RWPE2 (cell line): ENCODE measurements around the gene ANGPTL3.
"Not testable (repeated sequence)": the region's sequence is repeated elsewhere in the genome, so short reads cannot be mapped to it uniquely, and the experiment has no call there.

ENCODE experiments used
- ATAC-seq: fragments of 200-7000 bp; cut with Tn5 transposase; 3 replicates; pipeline ENCODE4 v1.9.1; 2021; ENCODE audit warnings: low read depth
- DNase-seq: peaks from one replicate; pipeline ENCODE4 v3.0.0-alpha.2; 2020; ENCODE audit warnings: low spot score
- H3K27ac ChIP-seq: fragments of 450-650 bp; 2 replicates; pipeline ENCODE4 v1.5.1; 2017; ENCODE audit warnings: mild to moderate bottlenecking; ENCODE audit not compliant: poor library complexity, severe bottlenecking
- H3K27me3 ChIP-seq: fragments of 250-450 bp; sonication (Bioruptor Pico); 2 replicates; pipeline ENCODE4 v1.5.1; 2021; ENCODE audit warnings: mild to moderate bottlenecking, moderate library complexity; ENCODE audit not compliant: insufficient read depth, poor library complexity, severe bottlenecking
- H3K36me3 ChIP-seq: fragments of 250-450 bp; sonication (Bioruptor Pico); 2 replicates; pipeline ENCODE4 v1.5.1; 2020; ENCODE audit warnings: low read depth, mild to moderate bottlenecking, moderate library complexity
- H3K4me1 ChIP-seq: fragments of 250-450 bp; sonication (Bioruptor Pico); 2 replicates; pipeline ENCODE4 v1.5.1; 2021; ENCODE audit warnings: mild to moderate bottlenecking, moderate library complexity; ENCODE audit not compliant: insufficient read depth, poor library complexity, severe bottlenecking
- H3K4me3 ChIP-seq: fragments of 250-450 bp; sonication (Bioruptor Pico); 2 replicates; pipeline ENCODE4 v1.5.1; 2021; ENCODE audit warnings: mild to moderate bottlenecking, moderate library complexity; ENCODE audit not compliant: severe bottlenecking
- H3K9me3 ChIP-seq: fragments of 250-450 bp; sonication (Bioruptor Pico); 2 replicates; pipeline ENCODE4 v1.5.1; 2021; ENCODE audit warnings: mild to moderate bottlenecking, moderate library complexity; ENCODE audit not compliant: severe bottlenecking
- TF ChIP-seq, protein P1 (sequence below): fragments of 450-650 bp; IDR thresholded peaks from one replicate; pipeline ENCODE4 v1.5.1; 2017; ENCODE audit warnings: mild to moderate bottlenecking, moderate library complexity; ENCODE audit not compliant: poor library complexity, severe bottlenecking

Gene ANGPTL3

GRCh38 chr1:62597281-62597680 is at the start of gene ANGPTL3:
TSS of gene ANGPTL3 (plus strand) at chr1:62597520. CDS start at chr1:62597567, 47 bp downstream.
- ATAC-seq, result no peak
- Histone ChIP-seq H3K27ac (no peak within 1 kb of the TSS), H3K27me3 (no peaks in the 10 kb centered on the region), H3K36me3 (0 out of 2 replicates have a peak, but pooled peaks cover 1% of the 10 kb centered on the region), H3K4me1 (no peaks in the 10 kb centered on the region), H3K9me3 (no peaks in the 10 kb centered on the region), H3K4me3 (no peak within 1 kb of the TSS)
- TF ChIP-seq, protein P1, sequence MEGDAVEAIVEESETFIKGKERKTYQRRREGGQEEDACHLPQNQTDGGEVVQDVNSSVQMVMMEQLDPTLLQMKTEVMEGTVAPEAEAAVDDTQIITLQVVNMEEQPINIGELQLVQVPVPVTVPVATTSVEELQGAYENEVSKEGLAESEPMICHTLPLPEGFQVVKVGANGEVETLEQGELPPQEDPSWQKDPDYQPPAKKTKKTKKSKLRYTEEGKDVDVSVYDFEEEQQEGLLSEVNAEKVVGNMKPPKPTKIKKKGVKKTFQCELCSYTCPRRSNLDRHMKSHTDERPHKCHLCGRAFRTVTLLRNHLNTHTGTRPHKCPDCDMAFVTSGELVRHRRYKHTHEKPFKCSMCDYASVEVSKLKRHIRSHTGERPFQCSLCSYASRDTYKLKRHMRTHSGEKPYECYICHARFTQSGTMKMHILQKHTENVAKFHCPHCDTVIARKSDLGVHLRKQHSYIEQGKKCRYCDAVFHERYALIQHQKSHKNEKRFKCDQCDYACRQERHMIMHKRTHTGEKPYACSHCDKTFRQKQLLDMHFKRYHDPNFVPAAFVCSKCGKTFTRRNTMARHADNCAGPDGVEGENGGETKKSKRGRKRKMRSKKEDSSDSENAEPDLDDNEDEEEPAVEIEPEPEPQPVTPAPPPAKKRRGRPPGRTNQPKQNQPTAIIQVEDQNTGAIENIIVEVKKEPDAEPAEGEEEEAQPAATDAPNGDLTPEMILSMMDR, result no peak
- DNase-seq, result no peak

- H3K4me3 ChIP-seq, result no peak overlapping the region
- TF ChIP-seq, protein P1, result no peak
- no peaks in the 10 kb centered on the region for H3K9me3 ChIP-seq
- no peak for ATAC-seq
- no peaks in the 10 kb centered on the region for H3K4me1 ChIP-seq
- no peak for DNase-seq
- H3K27ac ChIP-seq, result no peak overlapping the region
- H3K36me3 ChIP-seq, result peaks cover 11% of the 10 kb centered on the region; the same call in 1 of the 2 replicates
- no peaks in the 10 kb centered on the region for H3K27me3 ChIP-seq
These were observed 36.0 kb upstream of the ANGPTL3 start for GRCh38 chr1:62561306-62561705.

DNA sequence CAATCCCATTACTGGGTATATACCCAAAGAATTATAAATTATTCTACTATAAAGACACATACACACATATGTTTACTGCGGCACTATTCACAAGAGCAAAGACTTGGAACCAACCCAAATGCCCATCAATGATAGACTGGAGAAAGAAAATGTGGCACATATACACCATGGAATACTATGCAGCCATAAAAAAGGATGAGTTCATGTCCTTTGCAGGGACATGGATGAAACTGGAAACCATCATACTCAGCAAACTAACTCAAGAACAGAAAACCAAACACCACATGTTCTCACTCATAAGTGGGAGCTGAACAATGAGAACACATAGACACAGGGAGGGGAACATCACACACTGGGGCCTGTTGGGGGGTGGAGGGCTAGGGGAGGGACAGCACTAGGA is 30.1 kb upstream of the ANGPTL3 start:
- not testable (repeated sequence) for ATAC-seq

DNA sequence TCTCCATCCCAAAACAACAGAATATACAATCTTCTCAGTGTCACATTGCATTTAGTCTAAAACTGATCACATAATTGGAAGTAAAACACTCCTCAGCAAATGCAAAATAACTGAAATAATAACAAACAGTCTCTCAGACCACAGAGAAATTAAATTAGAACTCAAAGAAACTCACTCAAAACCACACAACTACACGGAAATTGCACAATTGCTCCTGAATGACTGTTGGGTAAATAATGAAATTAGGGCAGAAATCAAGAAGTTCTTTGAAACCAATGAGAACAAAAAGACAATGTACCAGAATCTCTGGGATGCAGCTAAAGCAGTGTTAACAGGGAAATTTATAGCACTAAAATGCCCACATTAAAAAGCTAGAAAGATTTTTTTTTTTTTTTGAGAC is 29.4 kb upstream of the ANGPTL3 start:
- H3K36me3 ChIP-seq, H3K27me3 ChIP-seq, ATAC-seq, DNase-seq, H3K9me3 ChIP-seq, H3K4me3 ChIP-seq, H3K4me1 ChIP-seq, H3K27ac ChIP-seq: not testable (repeated sequence)

More for the DNA sequence above, 30.1 kb upstream of the ANGPTL3 start:
- not testable (repeated sequence) for H3K27ac ChIP-seq, H3K4me1 ChIP-seq, DNase-seq, H3K4me3 ChIP-seq, H3K27me3 ChIP-seq, H3K36me3 ChIP-seq, H3K9me3 ChIP-seq

DNA sequence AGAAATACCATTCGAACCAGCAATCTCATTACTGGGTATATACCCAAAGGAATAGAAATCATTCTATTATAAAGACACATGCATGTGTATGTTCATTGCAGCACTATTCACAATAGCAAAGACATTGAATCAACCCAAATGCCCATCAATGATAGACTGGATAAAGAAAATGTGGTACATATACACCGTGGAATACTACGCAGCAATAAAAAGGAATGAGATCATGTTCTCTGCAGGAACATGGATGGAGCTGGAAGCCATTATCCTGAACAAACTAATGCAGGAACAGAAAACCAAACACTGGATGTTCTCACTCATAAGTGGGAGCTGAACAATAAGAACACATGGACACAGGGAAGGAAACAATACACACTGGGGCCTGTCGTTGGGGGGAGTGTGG is 25.8 kb upstream of the ANGPTL3 start:
- not testable (repeated sequence) for H3K4me1 ChIP-seq, ATAC-seq, H3K27ac ChIP-seq, H3K4me3 ChIP-seq, H3K9me3 ChIP-seq, H3K27me3 ChIP-seq, DNase-seq, H3K36me3 ChIP-seq

GRCh38 chr1:62572476-62572875 is 24.8 kb upstream of the ANGPTL3 start:
- no peak for ATAC-seq

More at GRCh38 chr1:62572476-62572875, 24.8 kb upstream of the ANGPTL3 start:
- Histone ChIP-seq H3K4me1 (no peaks in the 10 kb centered on the region), H3K27me3 (no peaks in the 10 kb centered on the region), H3K4me3 (no peak overlapping the region), H3K36me3 (peaks cover 18% of the 10 kb centered on the region), H3K9me3 (no peaks in the 10 kb centered on the region), H3K27ac (no peak overlapping the region)
- TF ChIP-seq, protein P1, result no peak
- DNase-seq, result no peak
